GM12878 (cell line): ENCODE results near the gene PAQR8. TPM values are rescaled to one million over a fixed set of nuclear protein-coding genes. Genes with fewer than 3 reads are reported as not detected.

Experiments used
- ATAC-seq: fragments of 200-7000 bp; cut with Tn5 transposase; 3 replicates; pipeline ENCODE4 v1.9.1; 2020; ENCODE audit warnings: mild to moderate bottlenecking, moderate library complexity
- BruUV-seq: library from RNA; stranded (reverse); fragments of 400-500 nt; replicated peaks from 2 replicates; lab custom pipeline; 2021; lab: Mats Ljungman, UMichigan
- CTCF ChIA-PET: fragments of 300-600 bp; sonication (Branson Sonifier 250); formaldehyde crosslinking; extraction: SDS; loops from one replicate; lab custom pipeline; 2021; ENCODE audit warnings: inconsistent platforms; lab: Yijun Ruan, JAX
- POLR2A ChIA-PET: fragments of 350-600 bp; formaldehyde crosslinking; extraction: SDS; loops from one replicate; lab custom pipeline; 2021; ENCODE audit warnings: inconsistent platforms; lab: Charles Lee
- RAD21 ChIA-PET: fragments of 300-600 bp; sonication (Branson Sonifier 250); formaldehyde crosslinking; loops from one replicate; lab custom pipeline; 2023; ENCODE audit warnings: antibody characterized with exemption; ENCODE audit not compliant: unreplicated experiment; lab: Charles Lee
- SMC1A ChIA-PET: fragments of 300-600 bp; sonication (Branson Sonifier 250); formaldehyde crosslinking; loops from one replicate; lab custom pipeline; 2023; ENCODE audit not compliant: unreplicated experiment, uncharacterized antibody; lab: Charles Lee
- DNase-seq: peaks from one replicate; pipeline ENCODE4 v3.0.0-alpha.2; 2011; ENCODE audit warnings: low read depth, low spot score
- FAIRE-seq: peaks from 3 replicates; lab custom pipeline; 2011; peaks lifted over from hg19 to GRCh38; lab: Jason Lieb, UNC
- H2AFZ ChIP-seq: 2 replicates; pipeline ENCODE4 v1.6.0; 2011; ENCODE audit warnings: low read depth, low read length, control low read depth; ENCODE audit not compliant: control insufficient read depth
- H3K27ac ChIP-seq: 2 replicates; pipeline ENCODE4 v1.5.1; 2011; ENCODE audit warnings: control low read depth; ENCODE audit not compliant: control insufficient read depth, insufficient read depth
- H3K27me3 ChIP-seq, 2 experiments: replicated peaks in 1 of 2; 2 replicates each; pipeline versions ENCODE4 v1.6.0 to v1.6.1; 2011; ENCODE audit warnings: low read length in 1 of 2; ENCODE audit not compliant: control insufficient read depth in 2 of 2, insufficient read depth in 2 of 2
- H3K36me3 ChIP-seq, 2 experiments: 2 replicates each; pipeline ENCODE4 v1.5.1; 2011; ENCODE audit warnings: low read length in 1 of 2; ENCODE audit not compliant: control insufficient read depth in 2 of 2, insufficient read depth in 2 of 2
- H3K4me1 ChIP-seq: 2 replicates; pipeline ENCODE4 v1.6.1; 2011; ENCODE audit warnings: mild to moderate bottlenecking, low read length, moderate library complexity, mixed read lengths; ENCODE audit not compliant: control insufficient read depth, insufficient read depth
- H3K4me2 ChIP-seq: 2 replicates; pipeline ENCODE4 v1.6.0; 2011; ENCODE audit warnings: control low read depth; ENCODE audit not compliant: control insufficient read depth, insufficient read depth
- H3K4me3 ChIP-seq: fragments of 200-600 bp; sonication (generic); 2 replicates; pipeline ENCODE4 v1.5.1; 2016
- H3K79me2 ChIP-seq: 2 replicates; pipeline ENCODE4 v1.6.0; 2011; ENCODE audit warnings: low read length; ENCODE audit not compliant: control insufficient read depth, insufficient read depth
- H3K9ac ChIP-seq: 2 replicates; pipeline ENCODE4 v1.8.0; 2011; ENCODE audit warnings: low read length, control low read depth, mixed read lengths; ENCODE audit not compliant: control insufficient read depth, insufficient read depth
- H3K9me3 ChIP-seq: replicated peaks from 3 replicates; pipeline ENCODE4 v1.5.1; 2011; ENCODE audit warnings: mild to moderate bottlenecking, low read length; ENCODE audit not compliant: control insufficient read depth, insufficient read depth
- H4K20me1 ChIP-seq: 2 replicates; pipeline ENCODE4 v1.6.0; 2011; ENCODE audit not compliant: control insufficient read depth, insufficient read depth
- ASH2L ChIP-seq: fragments of 300-600, 200-600 bp; sonication (generic); IDR thresholded peaks from 2 replicates; pipeline ENCODE4 v1.6.1; 2017; ENCODE audit warnings: low read depth, mild to moderate bottlenecking, borderline replicate concordance
- BHLHE40 ChIP-seq, 2 experiments: fragments of 450-650 bp in 1 of 2; IDR thresholded peaks; 2 replicates each; pipeline ENCODE4 v1.6.1; 2011 to 2017; ENCODE audit warnings: low read depth in 2 of 2, borderline replicate concordance in 1 of 2, improper control_type of control experiment in 1 of 2, low read length in 1 of 2, mild to moderate bottlenecking in 1 of 2
- TCF7 ChIP-seq: IDR thresholded peaks from 2 replicates; pipeline ENCODE4 v1.6.1; 2014; ENCODE audit warnings: antibody characterized with exemption, borderline replicate concordance
- WGBS: methylation state at CpG from one replicate; pipeline ENCODE4 v1.1.6; 2016; ENCODE audit warnings: low lambda C conversion rate; ENCODE audit not compliant: insufficient replicate concordance, insufficient coverage; ENCODE audit errors: missing lambda C conversion rate; 5-methylcytosine and 5-hydroxymethylcytosine counted together
- in situ Hi-C: fragments of 300-500 bp; cut with MboI; formaldehyde crosslinking; loops from 9 replicates; pipeline ENCODE4 v1.14.3; 2018; ENCODE audit warnings: mixed read lengths
- intact Hi-C: fragments of 100-400 bp; cut with micrococcal nuclease; formaldehyde crosslinking; loops from one replicate; pipeline ENCODE4 v1.14.2; 2022; ENCODE audit not compliant: unreplicated experiment
- polyA plus RNA-seq, 11 experiments: library from polyadenylated mRNA; depleted of rRNA in 4 of 11; unstranded in 6 of 11; stranded (reverse) in 5 of 11; fragments of >200 nt; fragmentation: Nextera tagmentation in 4 of 11; fragmentation: Illumina TruSeq in 1 of 11; extraction: Ambion mirVana in 4 of 11; extraction: Trizol in 1 of 11; gene quantifications; 1 replicate in 1 of 11; 2 replicates in 10 of 11; pipeline versions ENCODE4 v1.2.1 to v1.2.3, GENCODE V29; 2011 to 2016; ENCODE audit warnings: inconsistent platforms in 2 of 11, missing spikeins in 2 of 11, low read depth in 1 of 11
- total RNA-seq, 4 experiments: library from RNA; depleted of rRNA in 3 of 4; stranded (reverse); fragments of >200 nt in 3 of 4; fragmentation: Illumina TruSeq in 1 of 4; extraction: Trizol in 1 of 4; gene quantifications; 2 replicates each; pipeline versions ENCODE4 v1.2.1 to v1.2.3, GENCODE V29; 2013 to 2021
- TF ChIP-seq, protein P1 (sequence below): fragments of 150-350 bp; IDR thresholded peaks from 2 replicates; pipeline ENCODE4 v1.6.1; 2014; ENCODE audit warnings: mild to moderate bottlenecking, low read depth, low read length
- TF ChIP-seq, protein P2 (sequence below): fragments of 450-650 bp; IDR thresholded peaks from 2 replicates; pipeline ENCODE4 v1.6.1; 2018; ENCODE audit warnings: mild to moderate bottlenecking, low read depth, moderate library complexity; ENCODE audit not compliant: partially characterized antibody

Gene PAQR8
- total and polyA plus RNA-seq, 10 of the 15 experiments (the other 5 are each of a cell fraction or from before 2014, with no cell fraction given) = 3.9 to 22.4 (median 14.6) TPM

- ATAC-seq = no peak
- FAIRE-seq = no peak
- Histone ChIP-seq H3K27ac (no peak overlapping the region), H3K4me3 (no peak overlapping the region), H3K9ac (no peak overlapping the region), H3K4me2 (no peak overlapping the region), H3K36me3 (no peaks in the 10 kb centered on the region), H4K20me1 (no peaks in the 10 kb centered on the region), H3K4me1 (peaks cover 6% of the 10 kb centered on the region; the same call in 1 of the 2 replicates), H2AFZ (no peak overlapping the region), H3K79me2 (no peaks in the 10 kb centered on the region; the same call in 1 of the 2 replicates), H3K27me3 (no peaks in the 10 kb centered on the region), H3K9me3 (no peaks in the 10 kb centered on the region)
- SMC1A ChIA-PET = interaction anchor here (0.6 to 13.5 kb wide), 8 partner anchors 28 to 251 kb away, joined by 3 to 249 read pairs (median 4); no protein-coding TSS in a partner anchor
- WGBS = 65% methylated on average over 3 of the region's 3 CpGs
- RAD21 ChIA-PET = interaction anchor here (1.3 to 1.5 kb wide), 2 partner anchors 75 to 153 kb away, joined by 3 to 5 read pairs; no protein-coding TSS in a partner anchor
- in situ Hi-C loops (no loop called here), intact Hi-C loops (loop anchor here (10.0 kb wide), 1 partner anchor 571 kb away; the partner anchor contains the start of gene GSTA4)
- BruUV-seq = no TSS peak
- POLR2A ChIA-PET = interaction anchor here (0.6 to 0.7 kb wide), 2 partner anchors 183 to 643 kb away, joined by 4 to 6 read pairs; no protein-coding TSS in a partner anchor
- DNase-seq = no peak
- CTCF ChIA-PET = interaction anchor here (1.1 to 11.2 kb wide), 5 partner anchors 8 to 185 kb away, joined by 4 to 118 read pairs (median 5); no protein-coding TSS in a partner anchor
- TF ChIP-seq, protein P1, sequence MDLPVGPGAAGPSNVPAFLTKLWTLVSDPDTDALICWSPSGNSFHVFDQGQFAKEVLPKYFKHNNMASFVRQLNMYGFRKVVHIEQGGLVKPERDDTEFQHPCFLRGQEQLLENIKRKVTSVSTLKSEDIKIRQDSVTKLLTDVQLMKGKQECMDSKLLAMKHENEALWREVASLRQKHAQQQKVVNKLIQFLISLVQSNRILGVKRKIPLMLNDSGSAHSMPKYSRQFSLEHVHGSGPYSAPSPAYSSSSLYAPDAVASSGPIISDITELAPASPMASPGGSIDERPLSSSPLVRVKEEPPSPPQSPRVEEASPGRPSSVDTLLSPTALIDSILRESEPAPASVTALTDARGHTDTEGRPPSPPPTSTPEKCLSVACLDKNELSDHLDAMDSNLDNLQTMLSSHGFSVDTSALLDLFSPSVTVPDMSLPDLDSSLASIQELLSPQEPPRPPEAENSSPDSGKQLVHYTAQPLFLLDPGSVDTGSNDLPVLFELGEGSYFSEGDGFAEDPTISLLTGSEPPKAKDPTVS = no peak
These were observed 61.5 kb downstream of the PAQR8 start for GRCh38 chr6:52423448-52423847.

GRCh38 chr6:52423971-52424381, 62.0 kb downstream of the PAQR8 start:
- Histone ChIP-seq H3K36me3 (no peaks in the 10 kb centered on the region), H3K4me3 (no peak overlapping the region)
- no peak for TF ChIP-seq ASH2L
- TF ChIP-seq BHLHE40 (IDR thresholded peaks at IDR 0.05; ENCODE audit: borderline replicate concordance in 1 of 2, low read depth in 2 of 2, low read length in 1 of 2) = no peak
- TF ChIP-seq TCF7 = no peak
- TF ChIP-seq, protein P2, sequence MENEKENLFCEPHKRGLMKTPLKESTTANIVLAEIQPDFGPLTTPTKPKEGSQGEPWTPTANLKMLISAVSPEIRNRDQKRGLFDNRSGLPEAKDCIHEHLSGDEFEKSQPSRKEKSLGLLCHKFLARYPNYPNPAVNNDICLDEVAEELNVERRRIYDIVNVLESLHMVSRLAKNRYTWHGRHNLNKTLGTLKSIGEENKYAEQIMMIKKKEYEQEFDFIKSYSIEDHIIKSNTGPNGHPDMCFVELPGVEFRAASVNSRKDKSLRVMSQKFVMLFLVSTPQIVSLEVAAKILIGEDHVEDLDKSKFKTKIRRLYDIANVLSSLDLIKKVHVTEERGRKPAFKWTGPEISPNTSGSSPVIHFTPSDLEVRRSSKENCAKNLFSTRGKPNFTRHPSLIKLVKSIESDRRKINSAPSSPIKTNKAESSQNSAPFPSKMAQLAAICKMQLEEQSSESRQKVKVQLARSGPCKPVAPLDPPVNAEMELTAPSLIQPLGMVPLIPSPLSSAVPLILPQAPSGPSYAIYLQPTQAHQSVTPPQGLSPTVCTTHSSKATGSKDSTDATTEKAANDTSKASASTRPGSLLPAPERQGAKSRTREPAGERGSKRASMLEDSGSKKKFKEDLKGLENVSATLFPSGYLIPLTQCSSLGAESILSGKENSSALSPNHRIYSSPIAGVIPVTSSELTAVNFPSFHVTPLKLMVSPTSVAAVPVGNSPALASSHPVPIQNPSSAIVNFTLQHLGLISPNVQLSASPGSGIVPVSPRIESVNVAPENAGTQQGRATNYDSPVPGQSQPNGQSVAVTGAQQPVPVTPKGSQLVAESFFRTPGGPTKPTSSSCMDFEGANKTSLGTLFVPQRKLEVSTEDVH = no peak
- TF ChIP-seq, all 136 proteins: peak for 0
- H3K27ac ChIP-seq = no peak overlapping the region
- in situ Hi-C loops (no loop called here), intact Hi-C loops (loop anchor here (10.0 kb wide), 1 partner anchor 571 kb away; the partner anchor contains the start of gene GSTA4)
- no peak for DNase-seq
- H3K27me3 ChIP-seq = no peaks in the 10 kb centered on the region
- no peak for FAIRE-seq
- H3K9me3 ChIP-seq = no peaks in the 10 kb centered on the region
- CTCF ChIA-PET = interaction anchor here (1.1 to 11.2 kb wide), 6 partner anchors 9 to 185 kb away, joined by 3 to 118 read pairs (median 4); no protein-coding TSS in a partner anchor
- no peak overlapping the region for H2AFZ ChIP-seq
- no peak overlapping the region for H3K4me2 ChIP-seq
- SMC1A ChIA-PET = interaction anchor here (0.8 to 13.5 kb wide), 6 partner anchors 28 to 250 kb away, joined by 3 to 249 read pairs (median 4); no protein-coding TSS in a partner anchor
- RAD21 ChIA-PET = interaction anchor here (1.1 to 1.5 kb wide), 3 partner anchors 75 to 152 kb away, joined by 3 to 5 read pairs (median 3); no protein-coding TSS in a partner anchor
- peaks cover 6% of the 10 kb centered on the region; the same call in 1 of the 2 replicates for H3K4me1 ChIP-seq
- H3K79me2 ChIP-seq = no peaks in the 10 kb centered on the region; the same call in 1 of the 2 replicates
- no peak overlapping the region for H3K9ac ChIP-seq
- BruUV-seq = no TSS peak
- POLR2A ChIA-PET = no interaction called here
- H4K20me1 ChIP-seq = no peaks in the 10 kb centered on the region
- ATAC-seq = no peak
- 100% methylated on average over 8 of the region's 8 CpGs for WGBS
